ENCODE measurements around the gene KRT14. TPM values are rescaled to one million over a fixed set of nuclear protein-coding genes. Genes with fewer than 3 reads are reported as not detected.

KRT14 gene
- total and polyA plus RNA-seq, 4 donors, result 0.62 to 4.9 (median 1.1) TPM

DNA sequence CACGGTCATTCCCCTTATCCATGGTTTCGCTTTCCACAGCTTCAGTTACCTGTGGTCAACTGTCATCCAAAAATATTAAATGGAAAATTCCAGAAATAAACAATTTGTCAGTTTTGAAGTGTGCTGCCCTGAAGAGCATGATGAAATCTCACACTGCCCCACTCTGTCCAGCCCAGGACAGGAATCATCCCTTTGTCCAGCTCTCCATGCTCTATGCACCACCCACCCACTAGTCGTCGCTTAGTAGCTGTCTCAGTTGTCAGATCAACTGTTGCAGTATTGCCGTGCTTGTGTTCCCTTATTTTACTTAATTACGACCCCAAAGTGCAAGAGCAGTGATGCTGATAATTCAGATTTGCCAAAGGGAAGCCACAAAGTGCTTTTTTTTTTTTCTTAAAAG is 25.1 kb downstream of the KRT14 start:
- no peak overlapping the region for H3K4me3 ChIP-seq (ENCODE audit: low read depth, low read length)
- no peaks in the 10 kb centered on the region for H3K9me3 ChIP-seq (ENCODE audit: control insufficient read depth, insufficient read depth, low read length)
- no peaks in the 10 kb centered on the region for H3K27me3 ChIP-seq (ENCODE audit: control insufficient read depth, insufficient read depth, low read length)
- WGBS (ENCODE audit: insufficient coverage), result 81% methylated on average over 4 of the region's 6 CpGs
- peaks cover 2% of the 10 kb centered on the region for H3K4me1 ChIP-seq (ENCODE audit: control insufficient read depth, insufficient read depth, low read length)
- no peaks in the 10 kb centered on the region for H3K36me3 ChIP-seq (ENCODE audit: control insufficient read depth, insufficient read depth, low read length)
- no peak for DNase-seq (ENCODE audit: low read depth in 4 of 6, low spot score in 6 of 6)
- no peak overlapping the region for H3K27ac ChIP-seq (ENCODE audit: low read depth, low read length)

GRCh38 chr17:41559548-41559947 is 27.1 kb downstream of the KRT14 start:
- DNase-seq (ENCODE audit: low read depth in 4 of 6, low spot score in 6 of 6), result no peak
- Histone ChIP-seq H3K27me3 (ENCODE audit: control insufficient read depth, insufficient read depth, low read length) (no peaks in the 10 kb centered on the region), H3K4me1 (ENCODE audit: control insufficient read depth, insufficient read depth, low read length) (peaks cover 5% of the 10 kb centered on the region), H3K4me3 (ENCODE audit: low read depth, low read length) (no peak overlapping the region), H3K27ac (ENCODE audit: low read depth, low read length) (no peak overlapping the region), H3K9me3 (ENCODE audit: control insufficient read depth, insufficient read depth, low read length) (no peaks in the 10 kb centered on the region), H3K36me3 (ENCODE audit: control insufficient read depth, insufficient read depth, low read length) (no peaks in the 10 kb centered on the region)
- 80% methylated on average over 1 of the region's 2 CpGs for WGBS (ENCODE audit: insufficient coverage)

- Histone ChIP-seq H3K9me3 (ENCODE audit: control insufficient read depth, insufficient read depth, low read length) (no peaks in the 10 kb centered on the region), H3K4me3 (ENCODE audit: low read depth, low read length) (no peak overlapping the region), H3K4me1 (ENCODE audit: control insufficient read depth, insufficient read depth, low read length) (peaks cover 5% of the 10 kb centered on the region), H3K36me3 (ENCODE audit: control insufficient read depth, insufficient read depth, low read length) (no peaks in the 10 kb centered on the region), H3K27ac (ENCODE audit: low read depth, low read length) (no peak overlapping the region), H3K27me3 (ENCODE audit: control insufficient read depth, insufficient read depth, low read length) (no peaks in the 10 kb centered on the region)
- 64% methylated on average over 9 of the region's 9 CpGs for WGBS (ENCODE audit: insufficient coverage)
- DNase-seq (ENCODE audit: low read depth in 4 of 6, low spot score in 6 of 6), result no peak
These were observed 29.8 kb downstream of the KRT14 start for GRCh38 chr17:41556931-41557330.

- H3K4me1 ChIP-seq (ENCODE audit: control insufficient read depth, insufficient read depth, low read length), result peaks cover 5% of the 10 kb centered on the region
- WGBS (ENCODE audit: insufficient coverage), result 68% methylated on average over 5 of the region's 5 CpGs
- H3K36me3 ChIP-seq (ENCODE audit: control insufficient read depth, insufficient read depth, low read length), result no peaks in the 10 kb centered on the region
- DNase-seq (ENCODE audit: low read depth in 4 of 6, low spot score in 6 of 6), result no peak
- no peaks in the 10 kb centered on the region for H3K9me3 ChIP-seq (ENCODE audit: control insufficient read depth, insufficient read depth, low read length)
- no peak overlapping the region for H3K4me3 ChIP-seq (ENCODE audit: low read depth, low read length)
- no peak overlapping the region for H3K27ac ChIP-seq (ENCODE audit: low read depth, low read length)
- no peaks in the 10 kb centered on the region for H3K27me3 ChIP-seq (ENCODE audit: control insufficient read depth, insufficient read depth, low read length)
These were observed 30.4 kb downstream of the KRT14 start for GRCh38 chr17:41556306-41556705.

GRCh38 chr17:41555105-41555887 is 31.4 kb downstream of the KRT14 start:
- no peak overlapping the region for H3K27ac ChIP-seq (ENCODE audit: low read depth, low read length)
- 77% methylated on average over 4 of the region's 5 CpGs for WGBS (ENCODE audit: insufficient coverage)
- H3K4me3 ChIP-seq (ENCODE audit: low read depth, low read length), result no peak overlapping the region
- H3K4me1 ChIP-seq (ENCODE audit: control insufficient read depth, insufficient read depth, low read length), result peaks cover 5% of the 10 kb centered on the region
- DNase-seq (ENCODE audit: low read depth in 4 of 6, low spot score in 6 of 6), result no peak
- H3K36me3 ChIP-seq (ENCODE audit: control insufficient read depth, insufficient read depth, low read length), result no peaks in the 10 kb centered on the region
- no peaks in the 10 kb centered on the region for H3K27me3 ChIP-seq (ENCODE audit: control insufficient read depth, insufficient read depth, low read length)
- no peaks in the 10 kb centered on the region for H3K9me3 ChIP-seq (ENCODE audit: control insufficient read depth, insufficient read depth, low read length)

DNA sequence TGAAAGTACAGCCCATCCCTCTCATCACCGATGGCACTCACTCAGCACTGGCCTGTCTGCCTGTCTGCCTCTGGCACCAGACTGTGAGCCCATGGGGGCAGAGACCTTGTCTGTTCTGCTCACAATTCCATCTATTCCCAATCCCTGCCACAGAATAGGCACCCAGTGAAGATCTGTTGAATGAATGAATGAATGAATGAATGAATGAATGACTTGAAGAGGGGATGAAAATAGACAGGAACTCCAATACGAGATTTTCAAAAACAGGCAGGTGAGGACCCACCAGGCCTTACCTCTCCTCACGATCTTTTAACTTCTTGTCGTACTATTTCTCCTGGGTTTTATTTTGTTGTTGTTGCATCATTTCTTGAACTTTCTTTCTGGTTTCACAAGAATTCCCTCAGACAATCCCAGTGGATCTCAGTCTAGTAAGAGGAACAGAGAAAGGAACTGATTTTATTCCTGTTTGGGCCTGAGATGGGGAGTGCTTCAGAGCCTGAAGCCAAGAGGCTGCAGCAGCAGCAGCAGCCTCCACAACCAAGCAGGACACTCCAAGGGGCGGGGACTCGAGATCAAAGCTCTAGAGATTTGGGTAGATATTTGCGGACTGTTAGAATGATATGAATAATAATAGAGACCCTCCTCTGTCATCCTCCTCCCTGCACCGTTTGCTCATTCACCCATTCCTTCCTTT is 32.6 kb downstream of the KRT14 start:
- Histone ChIP-seq H3K4me3 (ENCODE audit: low read depth, low read length) (no peak overlapping the region), H3K4me1 (ENCODE audit: control insufficient read depth, insufficient read depth, low read length) (peaks cover 8% of the 10 kb centered on the region), H3K27ac (ENCODE audit: low read depth, low read length) (no peak overlapping the region), H3K36me3 (ENCODE audit: control insufficient read depth, insufficient read depth, low read length) (no peaks in the 10 kb centered on the region), H3K27me3 (ENCODE audit: control insufficient read depth, insufficient read depth, low read length) (no peaks in the 10 kb centered on the region), H3K9me3 (ENCODE audit: control insufficient read depth, insufficient read depth, low read length) (no peaks in the 10 kb centered on the region)
- DNase-seq (ENCODE audit: low read depth in 4 of 6, low spot score in 6 of 6), result no peak
- WGBS (ENCODE audit: insufficient coverage), result 90% methylated on average over 2 of the region's 8 CpGs

DNA sequence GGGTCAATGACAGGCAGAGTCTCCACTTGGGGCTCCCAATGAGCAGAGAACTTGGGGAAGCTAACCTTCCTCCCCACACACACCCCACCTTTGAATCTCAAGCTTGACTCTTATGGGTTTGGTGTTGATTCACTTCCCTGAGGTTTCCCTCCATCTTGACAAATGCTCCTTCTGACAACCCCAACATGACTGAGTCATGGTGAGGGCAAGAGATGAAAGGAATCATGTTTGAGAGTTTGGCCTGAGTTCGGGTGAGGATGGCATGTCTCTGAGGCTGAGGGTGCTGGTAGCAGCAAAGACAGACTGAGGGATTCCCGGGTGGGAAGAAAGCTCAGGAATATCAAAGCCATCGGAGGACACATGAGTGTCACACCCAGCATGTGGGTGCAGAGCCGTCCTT is 33.5 kb downstream of the KRT14 start:
- no peak overlapping the region for H3K4me3 ChIP-seq (ENCODE audit: low read depth, low read length)
- 72% methylated on average over 4 of the region's 4 CpGs for WGBS (ENCODE audit: insufficient coverage)
- no peaks in the 10 kb centered on the region for H3K9me3 ChIP-seq (ENCODE audit: control insufficient read depth, insufficient read depth, low read length)
- H3K27me3 ChIP-seq (ENCODE audit: control insufficient read depth, insufficient read depth, low read length), result no peaks in the 10 kb centered on the region
- no peak overlapping the region for H3K27ac ChIP-seq (ENCODE audit: low read depth, low read length)
- DNase-seq (ENCODE audit: low read depth in 4 of 6, low spot score in 6 of 6), result no peak
- H3K4me1 ChIP-seq (ENCODE audit: control insufficient read depth, insufficient read depth, low read length), result peaks cover 17% of the 10 kb centered on the region
- H3K36me3 ChIP-seq (ENCODE audit: control insufficient read depth, insufficient read depth, low read length), result no peaks in the 10 kb centered on the region

DNA sequence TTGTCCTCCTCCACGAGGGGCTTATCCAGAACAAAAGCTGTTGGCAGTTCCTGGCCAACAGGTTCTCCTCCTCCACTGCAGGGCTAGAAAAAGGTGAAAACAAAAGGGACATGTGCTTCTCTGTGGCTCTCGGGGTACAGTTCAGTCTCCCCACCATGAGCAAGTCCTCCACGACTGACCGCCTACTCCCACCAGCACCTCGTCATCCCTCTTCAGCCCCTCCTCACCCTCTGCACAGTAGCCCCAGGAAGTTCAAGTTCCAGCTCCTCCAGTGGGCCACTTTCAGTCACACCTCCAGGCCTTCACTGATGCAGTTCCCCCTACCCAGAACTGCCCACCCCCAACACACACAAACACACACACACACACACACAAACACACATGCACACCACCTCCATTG is 34.2 kb downstream of the KRT14 start:
- Histone ChIP-seq H3K4me3 (ENCODE audit: low read depth, low read length) (no peak overlapping the region), H3K36me3 (ENCODE audit: control insufficient read depth, insufficient read depth, low read length) (no peaks in the 10 kb centered on the region), H3K27ac (ENCODE audit: low read depth, low read length) (no peak overlapping the region), H3K27me3 (ENCODE audit: control insufficient read depth, insufficient read depth, low read length) (no peaks in the 10 kb centered on the region), H3K4me1 (ENCODE audit: control insufficient read depth, insufficient read depth, low read length) (peaks cover 24% of the 10 kb centered on the region), H3K9me3 (ENCODE audit: control insufficient read depth, insufficient read depth, low read length) (no peaks in the 10 kb centered on the region)
- whole genome bisulfite sequencing (ENCODE audit: insufficient coverage), result 91% methylated on average over 5 of the region's 5 CpGs
- no peak for DNase-seq (ENCODE audit: low read depth in 4 of 6, low spot score in 6 of 6)

DNA sequence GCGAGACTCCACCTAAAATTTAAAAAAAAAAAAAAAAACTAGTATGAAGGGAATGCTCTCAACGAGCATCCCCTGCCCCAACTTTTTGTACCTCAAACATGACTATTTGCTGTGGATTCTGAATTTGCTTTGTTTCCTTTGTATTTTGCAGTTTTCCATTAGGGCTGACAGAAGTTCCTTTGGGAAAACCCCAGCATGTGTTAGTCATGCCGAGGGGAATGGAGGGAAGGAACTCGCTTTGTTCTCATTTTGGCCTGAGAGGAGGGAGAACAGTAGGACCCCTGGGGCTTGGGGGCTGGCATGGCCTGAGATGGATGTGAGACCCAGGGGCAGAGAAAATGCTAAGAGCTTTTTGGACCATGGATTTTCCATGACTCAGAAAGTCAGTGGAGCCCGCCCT is 35.3 kb downstream of the KRT14 start:
- WGBS (ENCODE audit: insufficient coverage), result 73% methylated on average over 3 of the region's 5 CpGs
- Histone ChIP-seq H3K27me3 (ENCODE audit: control insufficient read depth, insufficient read depth, low read length) (no peaks in the 10 kb centered on the region), H3K36me3 (ENCODE audit: control insufficient read depth, insufficient read depth, low read length) (no peaks in the 10 kb centered on the region), H3K27ac (ENCODE audit: low read depth, low read length) (no peak overlapping the region), H3K4me3 (ENCODE audit: low read depth, low read length) (no peak overlapping the region), H3K9me3 (ENCODE audit: control insufficient read depth, insufficient read depth, low read length) (no peaks in the 10 kb centered on the region), H3K4me1 (ENCODE audit: control insufficient read depth, insufficient read depth, low read length) (peaks cover 26% of the 10 kb centered on the region)
- DNase-seq (ENCODE audit: low read depth in 4 of 6, low spot score in 6 of 6), result no peak

DNA sequence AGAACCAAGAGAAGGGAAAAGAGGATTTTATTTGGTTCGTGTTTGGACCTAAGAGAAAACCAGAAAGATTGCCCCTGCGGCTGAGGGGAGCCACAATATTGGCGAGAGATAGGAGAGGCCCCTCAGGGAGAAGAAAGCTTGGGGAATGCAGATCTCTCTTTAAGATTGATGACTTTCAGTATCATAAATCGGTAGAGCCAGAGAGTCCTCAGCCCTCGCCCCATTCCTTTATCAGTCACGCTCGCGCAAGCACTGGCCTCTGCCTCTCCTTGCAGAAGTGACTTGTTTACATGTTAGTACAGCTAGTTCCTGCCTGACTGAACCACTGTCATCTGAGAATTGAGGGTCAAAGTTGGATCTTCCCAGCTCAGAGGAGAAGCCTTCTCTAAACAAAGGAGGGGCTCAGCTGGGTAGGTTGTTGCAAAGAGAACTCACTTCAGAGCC is 37.1 kb downstream of the KRT14 start:
- Histone ChIP-seq H3K27me3 (ENCODE audit: control insufficient read depth, insufficient read depth, low read length) (no peaks in the 10 kb centered on the region), H3K9me3 (ENCODE audit: control insufficient read depth, insufficient read depth, low read length) (no peaks in the 10 kb centered on the region), H3K4me1 (ENCODE audit: control insufficient read depth, insufficient read depth, low read length) (peaks cover 28% of the 10 kb centered on the region), H3K4me3 (ENCODE audit: low read depth, low read length) (no peak overlapping the region), H3K27ac (ENCODE audit: low read depth, low read length) (no peak overlapping the region), H3K36me3 (ENCODE audit: control insufficient read depth, insufficient read depth, low read length) (no peaks in the 10 kb centered on the region)
- no peak for DNase-seq (ENCODE audit: low read depth in 4 of 6, low spot score in 6 of 6)
- 73% methylated on average over 8 of the region's 8 CpGs for WGBS (ENCODE audit: insufficient coverage)
